Cardiac muscle cell (in vitro differentiated cells and primary cell): ENCODE data around the gene C2orf92. TPM values are rescaled to one million over a fixed set of nuclear protein-coding genes. Genes with fewer than 3 reads are reported as not detected.

Source experiments
- DNase-seq, 2 donors: peaks; one replicate each; pipeline versions ENCODE4 v3.0.0 to v3.0.0-alpha.2; 2010 to 2017; ENCODE audit warnings: low read depth in 1 of 2, low spot score in 1 of 2
- H3K27ac ChIP-seq: fragments of 200-600 bp; sonication (generic); 2 replicates; pipeline ENCODE4 v1.5.1; 2016
- H3K27me3 ChIP-seq: fragments of 200-600 bp; sonication (generic); 2 replicates; pipeline ENCODE4 v1.6.0; 2016; ENCODE audit warnings: control low read depth
- H3K36me3 ChIP-seq: fragments of 200-600 bp; sonication (generic); 2 replicates; pipeline ENCODE4 v1.5.1; 2016; ENCODE audit warnings: control low read depth
- H3K4me1 ChIP-seq: fragments of 200-600 bp; sonication (generic); 2 replicates; pipeline ENCODE4 v1.8.1; 2017; ENCODE audit warnings: low read depth, mild to moderate bottlenecking, mixed run types
- H3K4me3 ChIP-seq: fragments of 200-600 bp; sonication (generic); 2 replicates; pipeline ENCODE4 v1.5.1; 2016; ENCODE audit warnings: mild to moderate bottlenecking
- H3K9me3 ChIP-seq: fragments of 200-600 bp; sonication (generic); 2 replicates; pipeline ENCODE4 v1.5.1; 2017; ENCODE audit warnings: low read depth, mild to moderate bottlenecking, control low read depth
- polyA plus RNA-seq: library from polyadenylated mRNA; unstranded; fragments of >200 nt; fragmentation: Nextera tagmentation; extraction: Ambion mirVana; gene quantifications from 2 replicates; pipeline ENCODE4 v1.2.1, GENCODE V29; 2016
- total RNA-seq: library from RNA; depleted of rRNA; stranded (reverse); fragments of >200 nt; gene quantifications from 2 replicates; pipeline ENCODE4 v1.2.3, GENCODE V29; 2016
- TF ChIP-seq, protein P1 (sequence below): IDR thresholded peaks from 2 replicates; pipeline ENCODE4 v1.5.1; 2012; ENCODE audit warnings: low read depth, mild to moderate bottlenecking, low read length

Gene C2orf92
- total and polyA plus RNA-seq, 2 experiments from 2014 or later = 6.7 to 9.4 TPM

DNA sequence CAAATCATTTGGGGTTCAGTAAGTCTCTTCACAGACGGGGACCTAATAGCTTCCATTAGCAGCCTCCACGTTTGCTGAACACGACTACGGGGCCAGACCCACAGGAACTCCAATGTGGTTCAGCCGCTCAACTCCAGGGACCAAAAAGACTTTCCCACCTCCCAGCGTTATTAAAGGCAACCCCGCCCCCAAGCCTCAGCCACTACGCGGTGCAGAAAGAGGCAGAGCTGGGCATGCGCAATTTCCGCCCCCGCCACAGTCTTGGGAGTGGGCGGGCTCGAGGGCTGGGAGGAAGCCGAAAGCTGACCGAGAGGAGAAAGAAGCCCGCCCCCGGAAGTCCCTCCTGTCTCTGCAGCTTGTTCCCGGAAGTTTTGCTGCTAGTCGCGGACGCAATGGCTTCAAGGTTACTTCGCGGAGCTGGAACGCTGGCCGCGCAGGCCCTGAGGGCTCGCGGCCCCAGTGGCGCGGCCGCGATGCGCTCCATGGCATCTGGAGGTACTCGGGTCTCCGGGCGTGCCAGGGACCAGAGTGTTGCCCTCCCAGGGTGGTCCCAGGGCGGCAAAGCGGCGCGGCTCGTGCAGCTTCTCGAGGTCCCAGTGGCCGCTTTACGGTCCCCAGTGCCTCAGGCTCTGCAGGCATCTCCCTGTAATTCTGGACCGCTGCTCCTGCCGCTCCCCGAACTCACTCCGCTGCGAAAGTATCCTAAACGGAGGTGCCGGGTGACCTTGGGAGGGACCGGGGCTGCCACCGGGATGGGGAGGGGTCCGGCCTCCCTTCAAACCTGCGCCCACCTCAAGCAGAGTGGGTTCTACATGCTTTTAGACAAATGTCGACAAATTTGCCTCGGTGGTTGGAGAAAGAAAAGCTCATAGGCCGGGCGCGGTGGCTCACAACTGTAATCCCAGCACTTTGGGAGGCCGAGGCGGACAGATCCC, 23.6 kb upstream of the C2orf92 start, which contains the start of gene COX5B:
Gene COX5B, plus strand, starts transcription at position 368 of the 935 bp plus-strand sequence. Its CDS starts 25 bp downstream, at position 393.
- Histone ChIP-seq H3K36me3 (peaks cover 21% of the 10 kb centered on the region), H3K27me3 (no peaks in the 10 kb centered on the region), H3K9me3 (no peaks in the 10 kb centered on the region), H3K27ac (peak within 1 kb of the TSS; percentile 93), H3K4me1 (peaks cover 15% of the 10 kb centered on the region), H3K4me3 (peak within 1 kb of the TSS; percentile 93)
- TF ChIP-seq, protein P1, sequence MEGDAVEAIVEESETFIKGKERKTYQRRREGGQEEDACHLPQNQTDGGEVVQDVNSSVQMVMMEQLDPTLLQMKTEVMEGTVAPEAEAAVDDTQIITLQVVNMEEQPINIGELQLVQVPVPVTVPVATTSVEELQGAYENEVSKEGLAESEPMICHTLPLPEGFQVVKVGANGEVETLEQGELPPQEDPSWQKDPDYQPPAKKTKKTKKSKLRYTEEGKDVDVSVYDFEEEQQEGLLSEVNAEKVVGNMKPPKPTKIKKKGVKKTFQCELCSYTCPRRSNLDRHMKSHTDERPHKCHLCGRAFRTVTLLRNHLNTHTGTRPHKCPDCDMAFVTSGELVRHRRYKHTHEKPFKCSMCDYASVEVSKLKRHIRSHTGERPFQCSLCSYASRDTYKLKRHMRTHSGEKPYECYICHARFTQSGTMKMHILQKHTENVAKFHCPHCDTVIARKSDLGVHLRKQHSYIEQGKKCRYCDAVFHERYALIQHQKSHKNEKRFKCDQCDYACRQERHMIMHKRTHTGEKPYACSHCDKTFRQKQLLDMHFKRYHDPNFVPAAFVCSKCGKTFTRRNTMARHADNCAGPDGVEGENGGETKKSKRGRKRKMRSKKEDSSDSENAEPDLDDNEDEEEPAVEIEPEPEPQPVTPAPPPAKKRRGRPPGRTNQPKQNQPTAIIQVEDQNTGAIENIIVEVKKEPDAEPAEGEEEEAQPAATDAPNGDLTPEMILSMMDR = no peak
- DNase-seq = peak; percentile 98 to 100

DNA sequence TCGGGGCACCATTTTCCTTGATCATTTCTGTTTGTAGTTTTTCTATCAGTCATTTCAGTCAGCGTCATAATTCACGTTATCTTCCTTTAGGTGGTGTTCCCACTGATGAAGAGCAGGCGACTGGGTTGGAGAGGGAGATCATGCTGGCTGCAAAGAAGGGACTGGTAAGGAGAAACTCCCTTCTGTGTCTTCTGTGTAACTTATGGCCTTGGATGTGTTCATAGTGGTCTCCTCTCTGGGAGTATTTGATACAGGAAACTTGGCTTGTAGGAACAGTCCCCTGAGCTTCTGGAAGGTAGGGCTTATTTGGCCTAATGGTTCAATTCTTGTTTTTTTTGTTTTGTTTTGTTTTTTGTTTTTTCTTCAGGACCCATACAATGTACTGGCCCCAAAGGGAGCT, 22.5 kb upstream of the C2orf92 start:
- no peaks in the 10 kb centered on the region for H3K27me3 ChIP-seq
- DNase-seq = no peak
- TF ChIP-seq, protein P1 = no peak
- H3K4me3 ChIP-seq = peak overlapping the region; percentile 93
- H3K36me3 ChIP-seq = peaks cover 21% of the 10 kb centered on the region
- no peaks in the 10 kb centered on the region for H3K9me3 ChIP-seq
- H3K4me1 ChIP-seq = peaks cover 15% of the 10 kb centered on the region
- H3K27ac ChIP-seq = no peak overlapping the region

DNA sequence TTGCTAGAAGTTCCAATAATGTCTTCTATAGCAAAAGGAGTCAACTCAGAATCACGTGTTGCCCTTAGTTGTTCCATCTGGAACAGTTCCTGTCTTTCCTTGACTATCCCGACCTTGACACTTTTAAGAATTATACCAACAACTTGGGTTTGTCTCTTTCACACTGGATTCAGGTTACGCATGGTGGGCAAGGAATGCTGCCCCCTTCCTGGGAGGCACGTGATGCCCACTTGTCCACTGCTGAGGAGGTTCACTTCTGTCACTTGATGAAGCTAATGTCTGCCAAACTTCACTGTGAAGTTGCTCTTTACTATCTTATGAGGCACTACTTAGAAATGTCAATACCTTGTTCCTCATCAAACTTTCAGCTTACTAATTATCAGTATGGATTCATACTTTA, 18.4 kb upstream of the C2orf92 start:
- Histone ChIP-seq H3K27me3 (no peaks in the 10 kb centered on the region), H3K4me1 (peaks cover 8% of the 10 kb centered on the region), H3K36me3 (peaks cover 21% of the 10 kb centered on the region), H3K4me3 (no peak overlapping the region), H3K9me3 (no peaks in the 10 kb centered on the region), H3K27ac (peak overlapping the region; percentile 45)
- TF ChIP-seq, protein P1 = no peak
- DNase-seq = no peak

DNA sequence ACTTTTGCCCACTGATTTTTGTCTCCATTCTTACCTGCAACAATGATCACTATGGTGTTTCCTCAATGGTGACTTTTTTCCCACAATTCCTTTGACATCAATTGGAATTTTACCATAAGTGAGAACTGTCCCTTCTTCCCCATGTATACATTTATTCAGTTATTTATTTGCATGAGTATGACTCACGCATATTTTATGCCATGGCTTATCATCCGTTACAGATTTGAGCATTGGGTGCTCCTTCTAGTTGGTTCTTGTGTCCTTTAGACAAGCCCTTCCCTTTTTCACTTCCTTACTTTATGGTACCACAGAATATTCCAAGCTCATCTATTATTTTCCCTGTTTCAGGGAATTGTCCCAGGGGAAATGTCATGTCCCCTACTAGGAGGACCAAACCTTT, 16.0 kb upstream of the C2orf92 start:
- no peaks in the 10 kb centered on the region for H3K9me3 ChIP-seq
- H3K4me1 ChIP-seq = no peaks in the 10 kb centered on the region
- DNase-seq = no peak
- H3K27me3 ChIP-seq = no peaks in the 10 kb centered on the region
- TF ChIP-seq, protein P1 = no peak
- no peak overlapping the region for H3K4me3 ChIP-seq
- peaks cover 19% of the 10 kb centered on the region for H3K36me3 ChIP-seq
- no peak overlapping the region for H3K27ac ChIP-seq

DNA sequence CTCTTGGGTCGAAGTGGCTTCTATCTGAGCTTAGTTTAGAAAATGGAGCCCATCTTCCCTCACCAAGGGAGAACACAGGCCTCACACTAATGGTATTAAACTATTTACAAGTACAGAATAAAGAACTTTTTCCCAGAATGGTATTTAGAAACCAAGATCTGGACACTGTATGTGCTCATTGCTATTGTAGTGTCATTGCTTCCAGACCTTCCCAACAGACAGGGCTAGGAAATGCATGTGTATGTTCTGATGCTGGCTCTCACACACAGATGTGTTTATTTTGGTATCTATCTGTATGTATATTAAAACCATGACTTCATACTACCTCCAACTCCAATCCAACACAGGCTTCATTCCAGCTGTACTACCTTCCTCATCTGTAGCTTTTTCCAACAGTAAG, 15.6 kb upstream of the C2orf92 start:
- DNase-seq = no peak
- no peak overlapping the region for H3K27ac ChIP-seq
- H3K36me3 ChIP-seq = peaks cover 19% of the 10 kb centered on the region
- H3K4me1 ChIP-seq = no peaks in the 10 kb centered on the region
- H3K27me3 ChIP-seq = no peaks in the 10 kb centered on the region
- TF ChIP-seq, protein P1 = no peak
- H3K4me3 ChIP-seq = no peak overlapping the region
- H3K9me3 ChIP-seq = no peaks in the 10 kb centered on the region
